Measurements from ENCODE around the gene LYST.

GRCh38 chr1:235745503-235746136, 121.1 kb downstream of the LYST start:
- TF ChIP-seq, protein P1, sequence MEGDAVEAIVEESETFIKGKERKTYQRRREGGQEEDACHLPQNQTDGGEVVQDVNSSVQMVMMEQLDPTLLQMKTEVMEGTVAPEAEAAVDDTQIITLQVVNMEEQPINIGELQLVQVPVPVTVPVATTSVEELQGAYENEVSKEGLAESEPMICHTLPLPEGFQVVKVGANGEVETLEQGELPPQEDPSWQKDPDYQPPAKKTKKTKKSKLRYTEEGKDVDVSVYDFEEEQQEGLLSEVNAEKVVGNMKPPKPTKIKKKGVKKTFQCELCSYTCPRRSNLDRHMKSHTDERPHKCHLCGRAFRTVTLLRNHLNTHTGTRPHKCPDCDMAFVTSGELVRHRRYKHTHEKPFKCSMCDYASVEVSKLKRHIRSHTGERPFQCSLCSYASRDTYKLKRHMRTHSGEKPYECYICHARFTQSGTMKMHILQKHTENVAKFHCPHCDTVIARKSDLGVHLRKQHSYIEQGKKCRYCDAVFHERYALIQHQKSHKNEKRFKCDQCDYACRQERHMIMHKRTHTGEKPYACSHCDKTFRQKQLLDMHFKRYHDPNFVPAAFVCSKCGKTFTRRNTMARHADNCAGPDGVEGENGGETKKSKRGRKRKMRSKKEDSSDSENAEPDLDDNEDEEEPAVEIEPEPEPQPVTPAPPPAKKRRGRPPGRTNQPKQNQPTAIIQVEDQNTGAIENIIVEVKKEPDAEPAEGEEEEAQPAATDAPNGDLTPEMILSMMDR (IDR thresholded peaks at IDR 0.05; ENCODE audit: insufficient read depth, low read length, poor library complexity, severe bottlenecking) = no peak
- TF ChIP-seq EZH2phosphoT487 (conservative IDR thresholded peaks at IDR 0.05; ENCODE audit: low read length) = no peak
